Caki2 (cell line): Measurements from ENCODE around the gene TMC1. TPM values are rescaled to one million over a fixed set of nuclear protein-coding genes. Genes with fewer than 3 reads are reported as not detected.

Experiments
- DNase-seq: peaks from one replicate; pipeline ENCODE4 v3.0.0-alpha.2; 2015; ENCODE audit warnings: low read depth
- in situ Hi-C: cut with HindIII; loops from 2 replicates; pipeline ENCODE4 v1.10.0; 2016; ENCODE audit warnings: low sequenced_read_pairs, low pct_unique_long_range_greater_than_20kb, mixed read lengths
- total RNA-seq: library from RNA; depleted of rRNA; stranded (reverse); fragments of >200 nt; shearing (Covaris generic); gene quantifications from 2 replicates; pipeline ENCODE4 v1.2.3, GENCODE V29; 2014; ENCODE audit warnings: low replicate concordance

TMC1 gene
- total RNA-seq, 1 experiment from 2014 or later: not detected

- no peak for DNase-seq
- in situ Hi-C loops: no loop called here
Measured at GRCh38 chr9:72691671-72692070, 170.3 kb downstream of the TMC1 start.

- in situ Hi-C loops: no loop called here
- DNase-seq: no peak
Measured at GRCh38 chr9:72695365-72695764, 174.0 kb downstream of the TMC1 start.

- in situ Hi-C loops: no loop called here
- no peak for DNase-seq
Measured at GRCh38 chr9:72696511-72696910, 175.1 kb downstream of the TMC1 start.

GRCh38 chr9:72701510-72701909 lies 180.1 kb downstream of the TMC1 start:
- in situ Hi-C loops: no loop called here
- DNase-seq: no peak

- in situ Hi-C loops: no loop called here
- DNase-seq: no peak
Measured at GRCh38 chr9:72703574-72703973, 182.2 kb downstream of the TMC1 start.

- in situ Hi-C loops: no loop called here
- DNase-seq: no peak
Measured at GRCh38 chr9:72704688-72705375, 183.4 kb downstream of the TMC1 start.

- DNase-seq: no peak
- in situ Hi-C loops: no loop called here
Measured at GRCh38 chr9:72718503-72718902, 197.1 kb downstream of the TMC1 start.

GRCh38 chr9:72721067-72721466 lies 199.7 kb downstream of the TMC1 start:
- in situ Hi-C loops: no loop called here
- DNase-seq: no peak

GRCh38 chr9:72726947-72727346 lies 205.5 kb downstream of the TMC1 start:
- no peak for DNase-seq

GRCh38 chr9:72728031-72728770 lies 206.8 kb downstream of the TMC1 start:
- DNase-seq: no peak
- in situ Hi-C loops: no loop called here

More at GRCh38 chr9:72726947-72727346, 205.5 kb downstream of the TMC1 start:
- in situ Hi-C loops: no loop called here

DNA sequence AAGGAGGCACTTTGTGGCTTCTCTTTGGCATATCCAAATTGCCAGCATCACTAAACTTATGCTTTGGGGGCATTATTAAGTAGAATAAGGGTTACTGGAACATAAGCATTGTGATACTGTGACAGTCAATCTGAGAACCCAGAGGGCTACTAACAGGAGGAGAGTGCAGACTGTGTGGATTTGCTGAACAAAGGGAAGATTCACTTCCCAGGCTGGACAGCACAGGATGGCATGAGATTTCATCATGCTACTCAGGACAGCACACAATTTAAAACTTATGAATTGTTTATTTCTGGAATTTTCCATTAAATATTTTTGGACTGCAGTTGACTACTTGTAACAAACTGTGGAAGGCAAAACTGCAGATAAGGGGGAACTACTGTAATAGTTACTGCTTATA lies 212.5 kb downstream of the TMC1 start:
- DNase-seq: no peak
- in situ Hi-C loops: no loop called here

DNA sequence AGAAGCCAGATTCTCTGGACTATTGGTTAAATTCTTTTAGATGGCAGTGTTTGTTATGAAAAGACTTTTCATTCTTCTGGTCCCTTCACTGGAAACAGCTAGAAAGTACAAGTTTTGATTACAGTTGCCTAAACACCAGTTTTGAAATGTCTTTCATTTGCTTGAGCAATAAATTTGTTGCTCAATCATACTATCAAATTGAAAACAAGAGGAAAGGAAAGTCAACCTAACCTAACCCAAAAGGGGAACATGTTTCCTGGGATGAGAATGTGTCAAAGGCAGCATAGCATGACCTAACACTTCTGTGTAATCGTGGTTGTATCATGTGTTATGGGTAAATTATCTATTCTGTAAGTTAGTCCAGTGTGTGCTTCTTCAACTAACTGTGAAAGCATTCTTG lies 213.2 kb downstream of the TMC1 start:
- in situ Hi-C loops: no loop called here
- no peak for DNase-seq

GRCh38 chr9:72743836-72744235 lies 222.4 kb downstream of the TMC1 start:
- no peak for DNase-seq
- in situ Hi-C loops: no loop called here

GRCh38 chr9:72749276-72749675 lies 227.9 kb downstream of the TMC1 start:
- DNase-seq: peak; percentile 1
- in situ Hi-C loops: no loop called here

DNA sequence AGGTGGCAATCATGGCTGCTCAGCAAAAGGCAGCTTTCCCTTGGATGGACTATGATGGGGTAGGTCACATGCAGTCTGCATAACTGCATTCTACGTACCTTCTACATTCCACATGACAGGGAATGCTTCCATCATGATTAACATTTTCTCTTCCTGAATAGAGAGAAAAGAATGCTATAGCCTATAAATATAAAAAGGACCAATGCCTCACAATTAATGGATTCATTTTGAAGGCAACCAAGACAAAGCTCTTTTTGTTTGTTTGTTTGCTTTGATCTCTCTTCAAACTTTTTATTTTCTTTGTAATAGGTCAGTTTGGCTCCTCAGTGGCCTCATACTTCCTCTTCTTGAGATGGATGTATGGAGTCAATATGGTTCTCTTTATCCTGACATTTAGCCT lies 230.1 kb downstream of the TMC1 start:
- in situ Hi-C loops: no loop called here
- no peak for DNase-seq

DNA sequence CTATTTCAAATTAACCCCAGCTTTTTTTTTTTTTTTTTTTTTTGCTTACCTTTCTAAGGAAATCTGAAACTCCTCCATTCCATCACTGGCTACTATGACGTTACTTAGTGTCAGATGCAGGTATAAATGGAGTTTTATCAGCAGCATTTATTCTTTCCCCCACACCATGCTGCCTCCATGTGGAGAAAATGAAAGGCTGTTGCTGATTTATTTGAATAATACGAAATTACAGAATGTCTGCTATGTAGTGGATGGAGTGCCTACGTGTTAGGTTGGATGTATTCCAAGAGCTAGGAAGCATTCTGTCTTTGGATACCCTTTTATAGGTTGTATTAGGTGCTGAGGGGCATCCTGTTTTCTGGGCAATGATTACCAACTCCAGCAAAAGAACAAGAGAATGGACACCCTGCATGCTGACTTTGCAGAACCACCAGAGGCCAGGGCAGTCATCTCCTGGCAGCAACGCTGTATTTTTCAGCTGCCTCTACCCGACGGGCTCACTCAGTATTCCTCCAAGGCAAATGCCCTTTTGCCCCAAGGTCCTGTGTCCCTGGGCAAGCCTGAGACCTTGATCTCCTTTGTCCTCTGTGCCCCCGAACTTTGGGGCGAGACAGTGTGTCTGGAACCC lies 232.0 kb downstream of the TMC1 start:
- in situ Hi-C loops: no loop called here
- DNase-seq: peak; percentile 30

DNA sequence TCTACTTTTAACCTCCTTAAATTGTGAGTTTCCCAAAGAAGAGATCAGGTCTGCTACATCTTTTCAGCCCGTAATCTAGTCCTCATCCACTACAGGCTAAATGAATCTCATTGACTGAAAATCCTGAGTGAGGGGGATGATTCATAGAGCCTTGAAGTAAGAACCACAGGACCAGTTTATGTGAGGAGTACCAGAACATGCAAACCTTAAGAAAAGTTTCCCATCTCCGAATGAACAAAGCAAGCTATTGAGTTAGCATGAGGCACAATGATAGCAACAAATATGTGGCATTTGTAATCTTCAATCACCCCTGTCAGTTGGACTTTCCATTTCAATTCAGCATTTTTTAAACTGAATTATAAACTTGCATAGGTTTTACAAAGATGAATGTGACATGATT lies 234.4 kb downstream of the TMC1 start:
- in situ Hi-C loops: no loop called here
- no peak for DNase-seq

DNA sequence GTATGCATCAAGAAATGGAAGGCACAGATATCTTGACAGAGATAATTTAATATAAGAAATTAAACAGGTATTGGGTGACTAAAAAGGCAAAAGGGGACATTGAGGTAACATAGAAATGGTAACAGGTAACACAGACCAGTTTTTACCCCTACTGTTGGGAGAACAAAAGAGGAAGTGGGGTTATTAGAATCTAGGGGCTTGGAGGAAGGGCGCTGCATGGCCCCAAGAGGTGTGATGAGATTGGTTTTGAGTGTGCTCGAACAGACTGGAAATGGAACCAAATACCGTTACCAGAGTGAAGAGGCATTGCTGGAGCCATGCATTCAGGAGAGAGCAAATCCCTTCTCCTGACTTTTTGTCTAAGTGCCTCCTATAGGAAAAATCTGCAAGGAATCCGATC lies 237.5 kb downstream of the TMC1 start:
- in situ Hi-C loops: no loop called here
- no peak for DNase-seq

DNA sequence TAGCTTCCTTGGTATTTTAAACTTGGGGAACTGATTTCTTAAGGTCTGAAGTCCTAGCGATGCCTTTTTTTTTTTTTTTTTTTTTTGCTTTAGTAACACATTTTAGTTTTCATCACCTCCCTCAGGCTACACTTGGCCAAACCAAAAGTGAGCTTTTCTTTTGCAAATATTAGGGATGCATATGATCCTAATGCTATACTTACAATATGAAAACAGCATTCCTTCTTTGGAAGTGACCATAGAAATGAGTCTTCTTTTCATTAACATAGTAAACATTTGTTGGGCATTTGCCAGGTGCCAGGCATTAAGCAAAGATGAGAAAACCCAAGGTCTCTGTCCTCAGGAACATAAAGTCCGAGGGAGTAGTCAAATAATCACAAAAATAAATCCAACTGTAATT lies 241.6 kb downstream of the TMC1 start:
- no peak for DNase-seq
- in situ Hi-C loops: no loop called here
